Keratinocyte (primary cell): ENCODE results near the gene E4F1. TPM values are rescaled to one million over a fixed set of nuclear protein-coding genes. Genes with fewer than 3 reads are reported as not detected.

Source experiments
- DNase-seq: peaks from one replicate; pipeline ENCODE4 v3.0.0-alpha.2; 2011; ENCODE audit warnings: low read depth, missing footprints, low spot score
- FAIRE-seq: peaks from 2 replicates; lab custom pipeline; 2011; peaks lifted over from hg19 to GRCh38; lab: Jason Lieb, UNC
- H2AFZ ChIP-seq: 2 replicates; pipeline ENCODE4 v1.6.0; 2012; ENCODE audit warnings: low read length, control low read depth, inconsistent platforms; ENCODE audit not compliant: control insufficient read depth
- H3K27ac ChIP-seq: 2 replicates; pipeline ENCODE4 v1.5.1; 2011; ENCODE audit warnings: low read length; ENCODE audit not compliant: control insufficient read depth, insufficient read depth
- H3K27me3 ChIP-seq: 3 replicates; pipeline ENCODE4 v1.6.0; 2011; ENCODE audit warnings: low read length; ENCODE audit not compliant: control insufficient read depth, insufficient read depth; ENCODE audit errors: extremely low read depth
- H3K36me3 ChIP-seq, 2 experiments: 2 replicates in 1 of 2; 3 replicates in 1 of 2; pipeline ENCODE4 v1.5.1; 2011; ENCODE audit warnings: low read length in 2 of 2, mild to moderate bottlenecking in 1 of 2; ENCODE audit not compliant: control insufficient read depth in 2 of 2, insufficient read depth in 2 of 2; ENCODE audit errors: extremely low read depth in 1 of 2
- H3K4me1 ChIP-seq: 3 replicates; pipeline ENCODE4 v1.5.1; 2011; ENCODE audit warnings: low read length; ENCODE audit not compliant: control insufficient read depth, insufficient read depth; ENCODE audit errors: extremely low read depth
- H3K4me2 ChIP-seq: 3 replicates; pipeline ENCODE4 v1.6.0; 2011; ENCODE audit warnings: low read depth, low read length; ENCODE audit not compliant: control insufficient read depth, insufficient read depth; ENCODE audit errors: extremely low read depth
- H3K4me3 ChIP-seq, 3 experiments: fragments of 200-600 bp in 1 of 3; sonication (generic) in 1 of 3; 2 replicates in 2 of 3; 3 replicates in 1 of 3; pipeline ENCODE4 v1.5.1; 2011 to 2016; ENCODE audit warnings: low read length in 3 of 3, mild to moderate bottlenecking in 3 of 3, control low read depth in 2 of 3, inconsistent platforms in 1 of 3, low read depth in 1 of 3, mixed read lengths in 1 of 3, mixed run types in 1 of 3, moderate library complexity in 1 of 3; ENCODE audit not compliant: control insufficient read depth in 2 of 3, insufficient read depth in 2 of 3; ENCODE audit errors: extremely low read depth in 1 of 3
- H3K79me2 ChIP-seq: 2 replicates; pipeline ENCODE4 v1.6.0; 2012; ENCODE audit warnings: low read length; ENCODE audit not compliant: control insufficient read depth, insufficient read depth
- H3K9ac ChIP-seq: 3 replicates; pipeline ENCODE4 v1.6.0; 2011; ENCODE audit warnings: low read length; ENCODE audit not compliant: control insufficient read depth, insufficient read depth; ENCODE audit errors: extremely low read depth
- H3K9me1 ChIP-seq: 3 replicates; pipeline ENCODE4 v1.6.0; 2011; ENCODE audit warnings: low read length; ENCODE audit not compliant: control insufficient read depth, insufficient read depth; ENCODE audit errors: extremely low read depth
- H3K9me3 ChIP-seq: 2 replicates; pipeline ENCODE4 v1.5.1; 2012; ENCODE audit warnings: low read depth, low read length; ENCODE audit not compliant: control insufficient read depth
- H4K20me1 ChIP-seq: 3 replicates; pipeline ENCODE4 v1.6.0; 2011; ENCODE audit warnings: low read length; ENCODE audit not compliant: control insufficient read depth, insufficient read depth; ENCODE audit errors: extremely low read depth
- EZH2 ChIP-seq: IDR thresholded peaks from one replicate; pipeline ENCODE4 v1.6.1; 2012; ENCODE audit warnings: inconsistent platforms, mild to moderate bottlenecking, low read length, moderate library complexity
- dilution Hi-C: fragments of 300-500 bp; cut with MboI; formaldehyde crosslinking; loops from one replicate; pipeline ENCODE4 v1.7.0; 2020; ENCODE audit warnings: low sequenced_read_pairs; ENCODE audit not compliant: extremely low pct_ligation_motif_present
- polyA plus RNA-seq, 5 experiments: library from polyadenylated mRNA; depleted of rRNA in 3 of 5; stranded (reverse) in 3 of 5; stranded (forward) in 1 of 5; unstranded in 1 of 5; fragments of >200 nt; gene quantifications; 1 replicate in 1 of 5; 2 replicates in 3 of 5; 3 replicates in 1 of 5; pipeline versions ENCODE4 v1.2.1 to v1.2.3, GENCODE V29; 2011 to 2012; ENCODE audit warnings: missing spikeins in 2 of 5, low read depth in 1 of 5, low replicate concordance in 1 of 5
- TF ChIP-seq, protein P1 (sequence below), 3 experiments: IDR thresholded peaks in 1 of 3; conservative IDR thresholded peaks in 1 of 3; optimal IDR thresholded peaks in 1 of 3; 2 replicates in 2 of 3; 3 replicates in 1 of 3; pipeline versions ENCODE3 to v1.5.1; 2011; ENCODE audit warnings: low read length in 3 of 3, mild to moderate bottlenecking in 3 of 3, moderate library complexity in 2 of 3, control low read depth in 1 of 3, inconsistent platforms in 1 of 3; ENCODE audit not compliant: insufficient read depth in 2 of 3; ENCODE audit errors: extremely low read depth in 1 of 3

E4F1 gene
- polyA plus RNA-seq, 1 donor (not counting 4 experiments of a cell fraction or from before 2014, with no cell fraction given) = 10.5 TPM

DNA sequence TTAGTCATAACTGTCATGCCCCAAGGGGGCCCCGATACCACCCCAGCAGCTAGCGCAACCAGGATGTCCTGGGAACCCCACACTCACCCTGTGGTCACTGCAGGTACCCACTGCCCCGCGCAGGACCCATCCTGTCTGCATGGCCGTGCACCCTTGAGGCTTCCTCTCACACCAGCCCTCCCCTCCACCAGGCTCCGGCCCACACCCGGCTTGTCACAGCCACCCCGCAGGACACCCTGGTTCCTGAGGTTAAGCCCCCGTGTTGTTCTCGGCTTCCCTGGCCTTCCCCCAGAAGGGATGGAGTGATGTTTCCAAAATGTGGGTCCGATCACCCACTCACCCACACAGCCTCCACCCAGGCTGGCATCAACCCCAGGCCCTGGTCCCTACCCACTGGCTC, 20.4 kb downstream of the E4F1 start:
- dilution Hi-C loops = no loop called here
- Histone ChIP-seq H3K9ac (no peak overlapping the region), H3K36me3 (peaks cover 21 to 27% of the 10 kb centered on the region in 2 experiments)

DNA sequence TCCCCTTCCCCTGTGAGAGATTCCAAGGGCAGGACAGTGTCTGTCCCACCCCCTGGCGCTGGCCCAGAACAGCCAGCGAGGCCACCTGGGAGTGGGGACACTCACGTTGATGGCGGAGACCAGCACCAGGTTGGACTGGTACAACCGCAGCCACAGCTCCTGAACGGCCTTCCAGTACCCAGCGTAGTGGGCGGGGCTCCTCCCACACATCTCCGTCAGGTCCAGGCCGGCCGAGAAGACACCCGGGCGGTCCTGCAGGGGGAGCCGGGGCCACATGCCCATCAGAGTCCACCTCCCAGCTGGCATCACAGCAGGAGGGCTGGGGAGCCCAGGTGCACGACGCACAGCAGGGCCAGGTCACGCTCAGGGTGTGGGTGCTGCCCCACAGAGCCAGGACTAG, 20.9 kb downstream of the E4F1 start:
- Histone ChIP-seq H3K79me2 (peaks cover 7% of the 10 kb centered on the region), H3K9me1 (no peaks in the 10 kb centered on the region), H3K9me3 (no peaks in the 10 kb centered on the region), H3K36me3 (peaks cover 21 to 27% of the 10 kb centered on the region in 2 experiments), H2AFZ (no peak overlapping the region), H3K4me1 (peaks cover 3% of the 10 kb centered on the region), H3K27me3 (no peaks in the 10 kb centered on the region), H3K4me2 (no peak overlapping the region), H4K20me1 (no peaks in the 10 kb centered on the region), H3K27ac (no peak overlapping the region), H3K9ac (no peak overlapping the region), H3K4me3 (no peak overlapping the region)
- DNase-seq (no peak), FAIRE-seq (no peak)
- dilution Hi-C loops = no loop called here
- TF ChIP-seq EZH2 = no peak
- TF ChIP-seq, protein P1, sequence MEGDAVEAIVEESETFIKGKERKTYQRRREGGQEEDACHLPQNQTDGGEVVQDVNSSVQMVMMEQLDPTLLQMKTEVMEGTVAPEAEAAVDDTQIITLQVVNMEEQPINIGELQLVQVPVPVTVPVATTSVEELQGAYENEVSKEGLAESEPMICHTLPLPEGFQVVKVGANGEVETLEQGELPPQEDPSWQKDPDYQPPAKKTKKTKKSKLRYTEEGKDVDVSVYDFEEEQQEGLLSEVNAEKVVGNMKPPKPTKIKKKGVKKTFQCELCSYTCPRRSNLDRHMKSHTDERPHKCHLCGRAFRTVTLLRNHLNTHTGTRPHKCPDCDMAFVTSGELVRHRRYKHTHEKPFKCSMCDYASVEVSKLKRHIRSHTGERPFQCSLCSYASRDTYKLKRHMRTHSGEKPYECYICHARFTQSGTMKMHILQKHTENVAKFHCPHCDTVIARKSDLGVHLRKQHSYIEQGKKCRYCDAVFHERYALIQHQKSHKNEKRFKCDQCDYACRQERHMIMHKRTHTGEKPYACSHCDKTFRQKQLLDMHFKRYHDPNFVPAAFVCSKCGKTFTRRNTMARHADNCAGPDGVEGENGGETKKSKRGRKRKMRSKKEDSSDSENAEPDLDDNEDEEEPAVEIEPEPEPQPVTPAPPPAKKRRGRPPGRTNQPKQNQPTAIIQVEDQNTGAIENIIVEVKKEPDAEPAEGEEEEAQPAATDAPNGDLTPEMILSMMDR (optimal IDR thresholded peaks at IDR 0.05 in 1 of 3, IDR thresholded peaks at IDR 0.05 in 1 of 3, conservative IDR thresholded peaks at IDR 0.05 in 1 of 3; ENCODE audit: extremely low read depth in 1 of 3, insufficient read depth in 2 of 3, low read length in 3 of 3) = no peak

More for the DNA sequence above, 20.4 kb downstream of the E4F1 start:
- no peaks in the 10 kb centered on the region for H3K9me1 ChIP-seq
- H3K9me3 ChIP-seq = no peaks in the 10 kb centered on the region
- no peaks in the 10 kb centered on the region for H4K20me1 ChIP-seq
- FAIRE-seq (no peak), DNase-seq (no peak)
- peaks cover 3% of the 10 kb centered on the region for H3K4me1 ChIP-seq
- no peak overlapping the region for H3K4me3 ChIP-seq
- H2AFZ ChIP-seq = no peak overlapping the region
- no peak overlapping the region for H3K27ac ChIP-seq
- peaks cover 4% of the 10 kb centered on the region for H3K79me2 ChIP-seq
- H3K27me3 ChIP-seq = no peaks in the 10 kb centered on the region
- TF ChIP-seq, protein P1 (optimal IDR thresholded peaks at IDR 0.05 in 1 of 3, IDR thresholded peaks at IDR 0.05 in 1 of 3, conservative IDR thresholded peaks at IDR 0.05 in 1 of 3; ENCODE audit: extremely low read depth in 1 of 3, insufficient read depth in 2 of 3, low read length in 3 of 3) = no peak
- TF ChIP-seq EZH2 = no peak
- H3K4me2 ChIP-seq = no peak overlapping the region
